Upper lobe of right lung (tissue), 1 donor: Measurements from ENCODE around the gene PARD6A. TPM values are rescaled to one million over a fixed set of nuclear protein-coding genes. Genes with fewer than 3 reads are reported as not detected.

ENCODE experiments used
- ATAC-seq: fragments of 200-7000 bp; cut with Tn5 transposase; one replicate; pipeline ENCODE4 v1.9.1; 2020; ENCODE audit warnings: mild to moderate bottlenecking, moderate library complexity
- DNase-seq: peaks from one replicate; pipeline ENCODE4 v3.0.0-alpha.2; 2020
- H3K27ac ChIP-seq: fragments of 200-600 bp; one replicate; pipeline ENCODE4 v1.8.0; 2022
- H3K27me3 ChIP-seq: fragments of 200-600 bp; one replicate; pipeline ENCODE4 v1.8.0; 2022; ENCODE audit warnings: mild to moderate bottlenecking
- H3K36me3 ChIP-seq: fragments of 200-600 bp; one replicate; pipeline ENCODE4 v1.8.0; 2022
- H3K4me1 ChIP-seq: fragments of 200-600 bp; one replicate; pipeline ENCODE4 v1.8.0; 2022
- H3K4me3 ChIP-seq: fragments of 200-600 bp; one replicate; pipeline ENCODE4 v1.8.0; 2022; ENCODE audit warnings: mild to moderate bottlenecking
- H3K9me3 ChIP-seq: fragments of 200-600 bp; one replicate; pipeline ENCODE4 v1.8.0; 2022
- CTCF ChIP-seq: fragments of 200-600 bp; IDR thresholded peaks from one replicate; pipeline ENCODE4 v1.8.0; 2022; ENCODE audit warnings: antibody characterized with exemption
- intact Hi-C: fragments of 100-400 bp; cut with DNase I; formaldehyde crosslinking; loops from one replicate; pipeline ENCODE4 v1.11.0; 2022
- total RNA-seq: library from RNA; stranded (reverse); fragmentation: NEBNext Ultra II Directional; extraction: Animal tissue kit (Norgen Biotek cat#: 25700); gene quantifications from one replicate; pipeline ENCODE4 v1.2.1, GENCODE V29; 2021
- donor health status: DM: no; HTN: yes; CAD: no; lungs with severe emphysema.

The PARD6A gene
- total RNA-seq, 1 donor from 2014 or later: 4.7 TPM

GRCh38 chr16:67658849-67659674 is 1.7 kb upstream of the PARD6A start:
- ATAC-seq (no peak), DNase-seq (no peak)
- Histone ChIP-seq H3K4me3 (peak overlapping the region; percentile 81), H3K36me3 (peaks cover 4% of the 10 kb centered on the region), H3K27me3 (peaks cover 9% of the 10 kb centered on the region), H3K9me3 (no peaks in the 10 kb centered on the region), H3K4me1 (peaks cover 15% of the 10 kb centered on the region), H3K27ac (no peak overlapping the region)
- TF ChIP-seq CTCF: no peak
- intact Hi-C loops: loop anchor here (10.0 kb wide), 1 partner anchor 134 kb away; the partner anchor contains the start of gene RIPOR1

GRCh38 chr16:67659675-67660563 is 841 bp upstream of the PARD6A start, which contains the start of gene ACD:
Gene ACD (minus strand): TSS chr16:67660260. CDS start chr16:67660220, 40 bp downstream.
- peaks cover 15% of the 10 kb centered on the region for H3K4me1 ChIP-seq
- intact Hi-C loops: loop anchor here (10.0 kb wide), 2 partner anchors 95 to 135 kb away; partner anchors contain the start of genes CTCF and RIPOR1
- ATAC-seq: peak; percentile 91
- TF ChIP-seq CTCF: no peak
- peaks cover under 1% of the 10 kb centered on the region for H3K27me3 ChIP-seq
- peak; percentile 95 for DNase-seq
- H3K9me3 ChIP-seq: no peaks in the 10 kb centered on the region
- peak within 1 kb of the TSS; percentile 95 for H3K27ac ChIP-seq
- peak within 1 kb of the TSS; percentile 81 for H3K4me3 ChIP-seq
- H3K36me3 ChIP-seq: peaks cover 4% of the 10 kb centered on the region

GRCh38 chr16:67661101-67661761 is 471 bp downstream of the PARD6A start:
- peak; percentile 0 for ATAC-seq

GRCh38 chr16:67661886-67662652 is 1.3 kb downstream of the PARD6A start:
- peaks cover 21% of the 10 kb centered on the region for H3K4me1 ChIP-seq
- no peaks in the 10 kb centered on the region for H3K9me3 ChIP-seq
- no peak for TF ChIP-seq CTCF
- ATAC-seq: no peak
- DNase-seq: no peak
- H3K4me3 ChIP-seq: no peak overlapping the region
- intact Hi-C loops: loop anchor here (10.0 kb wide), 1 partner anchor 97 kb away; the partner anchor contains the start of gene CTCF
- H3K36me3 ChIP-seq: peaks cover 4% of the 10 kb centered on the region
- H3K27ac ChIP-seq: no peak overlapping the region
- H3K27me3 ChIP-seq: no peaks in the 10 kb centered on the region

More at GRCh38 chr16:67661101-67661761, 471 bp downstream of the PARD6A start:
- Histone ChIP-seq H3K27ac (peak overlapping the region; percentile 63), H3K4me3 (peak overlapping the region; percentile 81), H3K36me3 (peaks cover 4% of the 10 kb centered on the region), H3K27me3 (no peaks in the 10 kb centered on the region), H3K4me1 (peaks cover 21% of the 10 kb centered on the region), H3K9me3 (no peaks in the 10 kb centered on the region)
- no peak for DNase-seq
- no peak for TF ChIP-seq CTCF
- intact Hi-C loops: loop anchor here (10.0 kb wide), 1 partner anchor 96 kb away; the partner anchor contains the start of gene CTCF
